Measurements from ENCODE around the gene SMC6.

GRCh38 chr2:17747684-17748452, 5.7 kb downstream of the SMC6 start:
- TF ChIP-seq POLR2AphosphoS5 (IDR thresholded peaks at IDR 0.05; ENCODE audit: low read depth, low read length), result no peak
- no peak for TF ChIP-seq REST (IDR thresholded peaks at IDR 0.05; ENCODE audit: insufficient read depth in 1 of 2, low read depth in 2 of 2, low read length in 2 of 2)
- no peak for TF ChIP-seq SIN3A (IDR thresholded peaks at IDR 0.05; ENCODE audit: borderline replicate concordance, insufficient read depth, low read length)
- no peak for TF ChIP-seq TAF1 (IDR thresholded peaks at IDR 0.05; ENCODE audit: borderline replicate concordance, insufficient read depth, low read length)
- no peak for TF ChIP-seq FOXP2 (optimal IDR thresholded peaks at IDR 0.05; ENCODE audit: borderline replicate concordance, extremely low read depth, extremely low read length, insufficient read depth)
